Spleen (tissue), 7 donors: Measurements from ENCODE around the gene BBS9.

Experiments used
- POLR2AphosphoS5 ChIP-seq, 3 donors: sonication (generic); formaldehyde crosslinking; IDR thresholded peaks; one replicate each; pipeline ENCODE4 v1.5.1; 2017; ENCODE audit warnings: antibody characterized with exemption in 3 of 3
- TF ChIP-seq, protein P1 (sequence below), 11 experiments: fragments of 200-600 bp in 7 of 11; fragments of 450-650 bp in 4 of 11; sonication (generic) in 4 of 11; IDR thresholded peaks in 8 of 11; conservative IDR thresholded peaks in 3 of 11; 1 replicate in 7 of 11; 2 replicates in 4 of 11; pipeline versions ENCODE4 v1.4.0 to v1.8.0; 2016 to 2021; ENCODE audit warnings: antibody characterized with exemption in 11 of 11, inconsistent platforms in 4 of 11, mild to moderate bottlenecking in 1 of 11
- donor health status: DM: no; HTN: no; CAD: no; lungs with moderate emphysema.
- donor health status: DM: no; HTN: no; CAD: no.
- donor health status: DM: no; HTN: no; CAD: no.

DNA sequence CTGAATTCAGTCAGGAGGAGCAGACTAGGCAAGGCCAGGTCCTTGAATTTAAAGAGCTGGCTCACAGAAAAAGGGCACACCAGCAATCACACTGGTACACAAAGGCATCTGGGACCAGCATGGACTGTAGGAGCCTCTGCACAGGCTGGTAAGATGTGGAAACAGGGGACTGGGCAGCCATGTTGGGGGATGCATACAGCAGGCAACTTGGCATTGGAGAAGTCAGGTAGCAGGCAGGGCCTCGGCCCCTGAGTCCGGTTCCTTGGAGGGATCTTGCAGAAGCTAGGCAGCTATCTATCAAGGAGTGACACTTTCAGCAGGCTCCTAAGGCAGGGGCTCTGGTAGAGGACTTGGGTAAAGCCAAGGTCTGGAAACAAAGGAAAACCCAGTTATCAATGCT lies 399.7 kb downstream of the BBS9 start:
- TF ChIP-seq, protein P1, sequence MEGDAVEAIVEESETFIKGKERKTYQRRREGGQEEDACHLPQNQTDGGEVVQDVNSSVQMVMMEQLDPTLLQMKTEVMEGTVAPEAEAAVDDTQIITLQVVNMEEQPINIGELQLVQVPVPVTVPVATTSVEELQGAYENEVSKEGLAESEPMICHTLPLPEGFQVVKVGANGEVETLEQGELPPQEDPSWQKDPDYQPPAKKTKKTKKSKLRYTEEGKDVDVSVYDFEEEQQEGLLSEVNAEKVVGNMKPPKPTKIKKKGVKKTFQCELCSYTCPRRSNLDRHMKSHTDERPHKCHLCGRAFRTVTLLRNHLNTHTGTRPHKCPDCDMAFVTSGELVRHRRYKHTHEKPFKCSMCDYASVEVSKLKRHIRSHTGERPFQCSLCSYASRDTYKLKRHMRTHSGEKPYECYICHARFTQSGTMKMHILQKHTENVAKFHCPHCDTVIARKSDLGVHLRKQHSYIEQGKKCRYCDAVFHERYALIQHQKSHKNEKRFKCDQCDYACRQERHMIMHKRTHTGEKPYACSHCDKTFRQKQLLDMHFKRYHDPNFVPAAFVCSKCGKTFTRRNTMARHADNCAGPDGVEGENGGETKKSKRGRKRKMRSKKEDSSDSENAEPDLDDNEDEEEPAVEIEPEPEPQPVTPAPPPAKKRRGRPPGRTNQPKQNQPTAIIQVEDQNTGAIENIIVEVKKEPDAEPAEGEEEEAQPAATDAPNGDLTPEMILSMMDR (IDR thresholded peaks at IDR 0.05 in 8 of 11, conservative IDR thresholded peaks at IDR 0.05 in 3 of 11), result no peak
- TF ChIP-seq POLR2AphosphoS5 (IDR thresholded peaks at IDR 0.05), result no peak
